GM12865 (cell line): ENCODE results near the gene CD248.
A peak's percentile ranks its signal among the peaks of the same experiment; 100 is the strongest.

Experiments used
- DNase-seq: peaks from one replicate; pipeline ENCODE4 v3.0.0; 2010; ENCODE audit warnings: low read depth
- H3K4me3 ChIP-seq: 2 replicates; pipeline ENCODE4 v1.5.1; 2011; ENCODE audit warnings: mild to moderate bottlenecking, low read depth, low read length, control low read depth
- CTCF ChIP-seq: IDR thresholded peaks from 2 replicates; pipeline ENCODE4 v1.5.1; 2011; ENCODE audit warnings: low read length, control low read depth, low read depth, inconsistent platforms; ENCODE audit not compliant: insufficient read depth; ENCODE audit errors: missing control alignments

CD248 gene

GRCh38 chr11:66266378-66267038 lies 50.3 kb downstream of the CD248 start:
- no peak for DNase-seq
- no peak overlapping the region for H3K4me3 ChIP-seq
- TF ChIP-seq CTCF: no peak

- TF ChIP-seq CTCF: no peak
- DNase-seq: no peak
These were observed 51.1 kb downstream of the CD248 start for GRCh38 chr11:66265531-66266377.

GRCh38 chr11:66264914-66265313 lies 51.9 kb downstream of the CD248 start:
- peak; percentile 49 for TF ChIP-seq CTCF

More at GRCh38 chr11:66265531-66266377, 51.1 kb downstream of the CD248 start:
- no peak overlapping the region for H3K4me3 ChIP-seq

More at GRCh38 chr11:66264914-66265313, 51.9 kb downstream of the CD248 start:
- no peak overlapping the region for H3K4me3 ChIP-seq
- DNase-seq: peak; percentile 40
